Coronary artery (tissue), 2 donors: ENCODE data around the gene PDE6G.
"Not testable (repeated sequence)": the region's sequence is repeated elsewhere in the genome, so short reads cannot be mapped to it uniquely, and the experiment has no call there.

Experiments used
- DNase-seq: peaks from one replicate; pipeline ENCODE4 v3.0.0-alpha.2; 2017; ENCODE audit warnings: low spot score
- H3K27ac ChIP-seq, 2 donors: fragments of 200-600 bp; sonication (generic); one replicate each; pipeline ENCODE4 v1.5.1; 2016 to 2019
- H3K4me3 ChIP-seq: fragments of 200-600 bp; sonication (generic); 2 replicates; pipeline ENCODE4 v1.5.1; 2016; ENCODE audit warnings: mild to moderate bottlenecking, moderate library complexity
- CTCF ChIP-seq: fragments of 200-600 bp; sonication (generic); IDR thresholded peaks from one replicate; pipeline ENCODE4 v1.5.1; 2019; ENCODE audit warnings: antibody characterized with exemption

Gene PDE6G

GRCh38 chr17:81681672-81682071 lies 25.3 kb upstream of the PDE6G start:
- no peak overlapping the region for H3K27ac ChIP-seq
- DNase-seq, result no peak
- no peak for TF ChIP-seq CTCF
- no peak overlapping the region for H3K4me3 ChIP-seq

- no peak for DNase-seq
- no peak for TF ChIP-seq CTCF
- Histone ChIP-seq H3K27ac (no peak overlapping the region), H3K4me3 (no peak overlapping the region)
Observed at GRCh38 chr17:81680150-81680549, 23.8 kb upstream of the PDE6G start.

GRCh38 chr17:81676906-81677305 lies 20.6 kb upstream of the PDE6G start:
- no peak overlapping the region for H3K4me3 ChIP-seq
- no peak for DNase-seq
- TF ChIP-seq CTCF, result no peak
- H3K27ac ChIP-seq, result no peak overlapping the region

GRCh38 chr17:81675515-81676221 lies 19.3 kb upstream of the PDE6G start:
- DNase-seq, H3K4me3 ChIP-seq, H3K27ac ChIP-seq: not testable (repeated sequence)
- peak; percentile 54 for TF ChIP-seq CTCF

GRCh38 chr17:81673561-81674258 lies 17.4 kb upstream of the PDE6G start:
- TF ChIP-seq CTCF, result no peak
- DNase-seq, result no peak
- no peak overlapping the region for H3K4me3 ChIP-seq
- H3K27ac ChIP-seq, result no peak overlapping the region

- Histone ChIP-seq H3K27ac (no peak overlapping the region), H3K4me3 (no peak overlapping the region)
- no peak for DNase-seq
- TF ChIP-seq CTCF, result no peak
Observed at GRCh38 chr17:81672954-81673353, 16.6 kb upstream of the PDE6G start.

GRCh38 chr17:81672504-81672903 lies 16.2 kb upstream of the PDE6G start:
- H3K27ac ChIP-seq, result no peak overlapping the region
- DNase-seq, result no peak
- no peak overlapping the region for H3K4me3 ChIP-seq
- TF ChIP-seq CTCF, result no peak
